GM19455 (cell line): Measurements from ENCODE around the gene STEAP4.

Experiments
- ATAC-seq: cut with Tn5 transposase; IDR thresholded peaks from one replicate; pipeline ENCODE4 v1.9.1; 2021; ENCODE audit not compliant: unreplicated experiment

The STEAP4 gene

GRCh38 chr7:88224601-88225275 is 82.0 kb downstream of the STEAP4 start:
- ATAC-seq, result no peak

DNA sequence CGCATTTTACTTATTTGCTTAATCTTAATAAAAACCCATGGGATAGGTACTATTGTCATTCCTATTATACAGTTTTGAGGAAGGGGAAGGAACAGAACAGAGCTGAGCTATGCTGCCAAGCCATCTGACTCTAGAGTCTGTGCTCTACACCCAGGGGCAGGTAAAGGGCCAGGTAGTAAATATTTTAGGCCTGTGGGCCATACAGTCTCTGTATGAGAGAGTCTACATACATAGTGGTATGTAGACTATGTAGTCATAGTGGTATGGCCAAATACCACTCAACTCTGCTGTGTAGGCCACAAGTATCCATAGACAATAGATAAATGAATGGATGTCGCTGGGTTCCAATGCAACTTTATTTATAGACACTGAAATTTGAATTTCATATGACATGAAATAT is 83.4 kb downstream of the STEAP4 start:
- ATAC-seq, result no peak
